B cell (primary cell): ENCODE measurements around the gene OR2A25. TPM values are rescaled to one million over a fixed set of nuclear protein-coding genes. Genes with fewer than 3 reads are reported as not detected.

ENCODE experiments used
- ATAC-seq: fragments of 200-7000 bp; cut with Tn5 transposase; one replicate; pipeline ENCODE4 v1.10.0; 2021; ENCODE audit warnings: low read depth, mild to moderate bottlenecking, moderate number of reproducible peaks, moderate library complexity
- CTCF ChIA-PET: fragments of 350-600 bp; sonication (Branson Sonifier 250); formaldehyde crosslinking; loops from one replicate; lab custom pipeline; 2021; ENCODE audit warnings: antibody characterized with exemption, inconsistent platforms; lab: Charles Lee
- POLR2A ChIA-PET: fragments of 350-600 bp; sonication (Branson Sonifier 250); formaldehyde crosslinking; loops from one replicate; lab custom pipeline; 2021; ENCODE audit warnings: antibody characterized with exemption; lab: Charles Lee
- DNase-seq: peaks from one replicate; pipeline ENCODE4 v3.0.0; 2013
- H2AFZ ChIP-seq: 2 replicates; pipeline ENCODE4 v1.6.1; 2012; ENCODE audit warnings: mild to moderate bottlenecking, low read depth, low read length; ENCODE audit not compliant: insufficient read depth, poor library complexity, severe bottlenecking
- H3K27ac ChIP-seq, 2 donors: 1 replicate in 1 of 2; 2 replicates in 1 of 2; pipeline ENCODE4 v1.5.1; 2012 to 2013; ENCODE audit warnings: low read length in 2 of 2, mild to moderate bottlenecking in 2 of 2, moderate library complexity in 1 of 2
- H3K27me3 ChIP-seq, 4 experiments: fragments of 200-600 bp in 1 of 4; sonication (generic) in 1 of 4; replicated peaks in 1 of 4; 1 replicate in 2 of 4; 2 replicates in 2 of 4; pipeline versions ENCODE4 v1.6.1 to v1.7.0; 2013 to 2016; ENCODE audit warnings: low read length in 3 of 4, mild to moderate bottlenecking in 2 of 4, mixed read lengths in 1 of 4, moderate library complexity in 1 of 4; ENCODE audit not compliant: insufficient read depth in 4 of 4, control insufficient read depth in 3 of 4; ENCODE audit errors: control extremely low read depth in 1 of 4
- H3K36me3 ChIP-seq, 2 experiments: replicated peaks in 1 of 2; 1 replicate in 1 of 2; 2 replicates in 1 of 2; pipeline versions ENCODE4 v1.6.1 to v1.7.1; 2013; ENCODE audit warnings: low read length in 1 of 2; ENCODE audit not compliant: insufficient read depth in 2 of 2, control insufficient read depth in 1 of 2; ENCODE audit errors: control extremely low read depth in 1 of 2, extremely low read depth in 1 of 2
- H3K4me1 ChIP-seq, 2 donors: fragments of 200-600 bp in 1 of 2; sonication (generic) in 1 of 2; 1 replicate in 1 of 2; 2 replicates in 1 of 2; pipeline versions ENCODE4 v1.5.1 to v1.6.1; 2013 to 2017; ENCODE audit warnings: low read length in 2 of 2; ENCODE audit not compliant: control insufficient read depth in 2 of 2, insufficient read depth in 2 of 2
- H3K4me2 ChIP-seq: replicated peaks from 2 replicates; pipeline ENCODE3; 2012; ENCODE audit warnings: mild to moderate bottlenecking, low read depth, low read length; ENCODE audit not compliant: poor library complexity, severe bottlenecking
- H3K4me3 ChIP-seq, 5 experiments: fragments of 200-600 bp in 1 of 5; sonication (generic) in 1 of 5; 1 replicate in 3 of 5; 2 replicates in 2 of 5; pipeline versions ENCODE4 v1.5.1 to v1.7.0; 2011 to 2016; ENCODE audit warnings: low read length in 4 of 5, mild to moderate bottlenecking in 4 of 5, low read depth in 2 of 5, control low read depth in 1 of 5, moderate library complexity in 1 of 5; ENCODE audit not compliant: insufficient read depth in 1 of 5; ENCODE audit errors: control extremely low read depth in 1 of 5, extremely low read depth in 1 of 5
- H3K79me2 ChIP-seq: fragments of 200-600 bp; sonication (generic); one replicate; pipeline ENCODE4 v1.6.0; 2016; ENCODE audit warnings: low read length; ENCODE audit not compliant: control insufficient read depth, insufficient read depth
- H3K9ac ChIP-seq: fragments of 200-600 bp; sonication (generic); 2 replicates; pipeline ENCODE4 v1.6.1; 2017; ENCODE audit warnings: mild to moderate bottlenecking, low read length, moderate library complexity
- H3K9me3 ChIP-seq, 3 donors: one replicate each; pipeline versions ENCODE4 v1.6.1 to v1.7.1; 2013; ENCODE audit warnings: low read length in 2 of 3; ENCODE audit not compliant: control insufficient read depth in 2 of 3, insufficient read depth in 1 of 3; ENCODE audit errors: control extremely low read depth in 1 of 3
- H4K20me1 ChIP-seq: 2 replicates; pipeline ENCODE4 v1.6.0; 2012; ENCODE audit warnings: mild to moderate bottlenecking, low read length; ENCODE audit not compliant: insufficient read depth, control insufficient read depth, poor library complexity, severe bottlenecking
- H3K27ac Mint-ChIP-seq: one replicate; pipeline ENCODE4 v1.8.0; 2021; ENCODE audit warnings: mixed read lengths
- H3K27me3 Mint-ChIP-seq: one replicate; pipeline ENCODE4 v1.8.0; 2021; ENCODE audit warnings: mixed read lengths
- H3K4me1 Mint-ChIP-seq: one replicate; pipeline ENCODE4 v1.8.0; 2021; ENCODE audit warnings: mixed read lengths
- H3K4me3 Mint-ChIP-seq: one replicate; pipeline ENCODE4 v1.8.0; 2021; ENCODE audit warnings: mixed read lengths
- H3K9me3 Mint-ChIP-seq: one replicate; pipeline ENCODE4 v1.8.0; 2022; ENCODE audit warnings: mixed read lengths; ENCODE audit not compliant: insufficient read depth
- EZH2 ChIP-seq: IDR thresholded peaks from 2 replicates; pipeline ENCODE4 v1.6.1; 2012; ENCODE audit warnings: borderline replicate concordance, low read depth, mild to moderate bottlenecking, moderate library complexity, low read length; ENCODE audit not compliant: insufficient read depth, poor library complexity, severe bottlenecking
- WGBS: methylation state at CpG from one replicate; pipeline ENCODE4 v1.1.5; 2013; ENCODE audit warnings: missing lambda C conversion rate; ENCODE audit not compliant: insufficient coverage; 5-methylcytosine and 5-hydroxymethylcytosine counted together
- intact Hi-C: fragments of 100-400 bp; cut with micrococcal nuclease; formaldehyde crosslinking; loops from one replicate; pipeline ENCODE4 v1.10.0; 2022
- polyA plus RNA-seq: library from polyadenylated mRNA; depleted of rRNA; stranded (reverse); fragments of >200 nt; gene quantifications from 2 replicates; pipeline ENCODE4 v1.2.3, GENCODE V29; 2012
- total RNA-seq, 2 donors: library from RNA; stranded (reverse); fragments of 120-200 nt in 1 of 2; gene quantifications; 1 replicate in 1 of 2; 2 replicates in 1 of 2; pipeline versions ENCODE4 v1.2.3 to v1.2.4, GENCODE V29; 2013 to 2022
- TF ChIP-seq, protein P1 (sequence below): fragments of 200-600 bp; IDR thresholded peaks from one replicate; pipeline ENCODE4 v1.8.0; 2022; ENCODE audit warnings: antibody characterized with exemption, mild to moderate bottlenecking

OR2A25 gene
- total and polyA plus RNA-seq, 2 donors (not counting 1 experiment from before 2014, with no cell fraction given): not detected

DNA sequence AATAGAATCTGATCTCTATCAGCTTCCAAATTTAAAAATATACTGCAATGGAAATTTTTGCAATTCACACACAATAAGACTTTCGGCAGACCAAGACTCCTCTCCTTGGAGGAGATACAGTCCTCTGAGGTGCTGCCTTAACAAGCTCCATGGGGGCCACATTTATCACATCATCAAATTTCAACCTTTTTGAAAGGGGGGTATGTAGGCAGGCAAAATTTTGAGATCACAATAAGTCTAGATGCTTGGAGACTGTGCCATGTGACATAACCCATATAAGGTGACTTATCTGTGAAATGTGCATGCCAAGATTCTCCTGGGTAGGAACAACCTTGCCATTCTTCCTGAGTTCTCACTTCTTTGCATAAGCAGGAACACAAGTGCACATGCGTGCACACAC is 16.4 kb downstream of the OR2A25 start, which contains the start of gene OR2A12:
OR2A12 (plus strand) TSS at position 301 of the 400 bp plus-strand sequence. CDS start 8,830 bp downstream, outside the sequence.
- H3K4me1 Mint-ChIP-seq: no peaks in the 10 kb centered on the region
- H2AFZ ChIP-seq: no peak within 1 kb of the TSS
- no peak within 1 kb of the TSS for H3K27ac Mint-ChIP-seq
- ChIA-PET CTCF (no interaction called here), POLR2A (no interaction called here)
- H4K20me1 ChIP-seq: no peaks in the 10 kb centered on the region
- no peak within 1 kb of the TSS for H3K4me2 ChIP-seq
- H3K27me3 Mint-ChIP-seq: no peaks in the 10 kb centered on the region
- ATAC-seq (no peak), DNase-seq (no peak)
- intact Hi-C loops: no loop called here
- no peak within 1 kb of the TSS for H3K9ac ChIP-seq
- no peak within 1 kb of the TSS for H3K4me3 ChIP-seq
- no CpG with 5 or more reads among the region's 2 CpGs for WGBS
- no peak for TF ChIP-seq EZH2
- TF ChIP-seq, protein P1, sequence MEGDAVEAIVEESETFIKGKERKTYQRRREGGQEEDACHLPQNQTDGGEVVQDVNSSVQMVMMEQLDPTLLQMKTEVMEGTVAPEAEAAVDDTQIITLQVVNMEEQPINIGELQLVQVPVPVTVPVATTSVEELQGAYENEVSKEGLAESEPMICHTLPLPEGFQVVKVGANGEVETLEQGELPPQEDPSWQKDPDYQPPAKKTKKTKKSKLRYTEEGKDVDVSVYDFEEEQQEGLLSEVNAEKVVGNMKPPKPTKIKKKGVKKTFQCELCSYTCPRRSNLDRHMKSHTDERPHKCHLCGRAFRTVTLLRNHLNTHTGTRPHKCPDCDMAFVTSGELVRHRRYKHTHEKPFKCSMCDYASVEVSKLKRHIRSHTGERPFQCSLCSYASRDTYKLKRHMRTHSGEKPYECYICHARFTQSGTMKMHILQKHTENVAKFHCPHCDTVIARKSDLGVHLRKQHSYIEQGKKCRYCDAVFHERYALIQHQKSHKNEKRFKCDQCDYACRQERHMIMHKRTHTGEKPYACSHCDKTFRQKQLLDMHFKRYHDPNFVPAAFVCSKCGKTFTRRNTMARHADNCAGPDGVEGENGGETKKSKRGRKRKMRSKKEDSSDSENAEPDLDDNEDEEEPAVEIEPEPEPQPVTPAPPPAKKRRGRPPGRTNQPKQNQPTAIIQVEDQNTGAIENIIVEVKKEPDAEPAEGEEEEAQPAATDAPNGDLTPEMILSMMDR: no peak
- no peaks in the 10 kb centered on the region for H3K9me3 Mint-ChIP-seq
- peaks cover 0 to 3% (median 2%) of the 10 kb centered on the region in 3 donors for H3K9me3 ChIP-seq
- H3K27ac ChIP-seq: no peak within 1 kb of the TSS
- no peaks in the 10 kb centered on the region for H3K27me3 ChIP-seq
- H3K36me3 ChIP-seq: no peaks in the 10 kb centered on the region
- H3K4me1 ChIP-seq: no peaks in the 10 kb centered on the region
- no peak within 1 kb of the TSS for H3K4me3 Mint-ChIP-seq
- no peaks in the 10 kb centered on the region for H3K79me2 ChIP-seq

DNA sequence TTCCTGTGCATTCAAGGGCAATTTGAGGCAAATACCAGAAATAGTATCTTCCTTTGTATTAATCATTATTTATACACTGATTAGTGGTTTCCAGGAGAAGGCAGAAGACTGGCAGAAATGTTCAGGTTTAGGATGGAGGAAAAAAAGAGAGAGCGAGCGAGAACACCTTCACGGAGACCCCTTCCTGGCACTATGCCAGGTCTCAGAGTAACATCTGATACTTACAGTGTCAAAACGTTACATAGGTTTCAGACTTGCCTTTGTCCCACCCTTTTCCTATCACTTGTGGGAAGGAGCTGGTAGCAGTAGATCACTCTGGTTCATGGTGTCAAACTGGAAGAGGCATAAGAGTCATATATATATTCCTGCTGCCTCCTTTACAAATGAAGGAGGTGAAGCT is 17.1 kb downstream of the OR2A25 start:
- Histone ChIP-seq H3K9me3 (peaks cover 0 to 5% (median 3%) of the 10 kb centered on the region in 3 donors), H3K4me1 (no peaks in the 10 kb centered on the region), H3K4me3 (no peak overlapping the region), H3K9ac (no peak overlapping the region), H4K20me1 (no peaks in the 10 kb centered on the region), H3K27me3 (no peaks in the 10 kb centered on the region), H3K36me3 (no peaks in the 10 kb centered on the region), H3K79me2 (no peaks in the 10 kb centered on the region), H3K27ac (no peak overlapping the region), H3K4me2 (no peak overlapping the region), H2AFZ (no peak overlapping the region)
- ChIA-PET POLR2A (no interaction called here), CTCF (no interaction called here)
- H3K9me3 Mint-ChIP-seq: peaks cover 2% of the 10 kb centered on the region
- ATAC-seq (no peak), DNase-seq (no peak)
- intact Hi-C loops: no loop called here
- H3K27me3 Mint-ChIP-seq: peaks cover 4% of the 10 kb centered on the region
- no peak overlapping the region for H3K4me3 Mint-ChIP-seq
- H3K4me1 Mint-ChIP-seq: no peaks in the 10 kb centered on the region
- H3K27ac Mint-ChIP-seq: no peak overlapping the region
- TF ChIP-seq, protein P1: no peak
- no peak for TF ChIP-seq EZH2
- WGBS: no CpG with 5 or more reads among the region's 4 CpGs
